ENCODE measurements around the gene KCNAB1.

Gene KCNAB1

GRCh38 chr3:156483426-156483825 is 363.0 kb downstream of the KCNAB1 start:
- no peak for DNase-seq (ENCODE audit: low read depth in 3 of 3, low spot score in 1 of 3)

DNA sequence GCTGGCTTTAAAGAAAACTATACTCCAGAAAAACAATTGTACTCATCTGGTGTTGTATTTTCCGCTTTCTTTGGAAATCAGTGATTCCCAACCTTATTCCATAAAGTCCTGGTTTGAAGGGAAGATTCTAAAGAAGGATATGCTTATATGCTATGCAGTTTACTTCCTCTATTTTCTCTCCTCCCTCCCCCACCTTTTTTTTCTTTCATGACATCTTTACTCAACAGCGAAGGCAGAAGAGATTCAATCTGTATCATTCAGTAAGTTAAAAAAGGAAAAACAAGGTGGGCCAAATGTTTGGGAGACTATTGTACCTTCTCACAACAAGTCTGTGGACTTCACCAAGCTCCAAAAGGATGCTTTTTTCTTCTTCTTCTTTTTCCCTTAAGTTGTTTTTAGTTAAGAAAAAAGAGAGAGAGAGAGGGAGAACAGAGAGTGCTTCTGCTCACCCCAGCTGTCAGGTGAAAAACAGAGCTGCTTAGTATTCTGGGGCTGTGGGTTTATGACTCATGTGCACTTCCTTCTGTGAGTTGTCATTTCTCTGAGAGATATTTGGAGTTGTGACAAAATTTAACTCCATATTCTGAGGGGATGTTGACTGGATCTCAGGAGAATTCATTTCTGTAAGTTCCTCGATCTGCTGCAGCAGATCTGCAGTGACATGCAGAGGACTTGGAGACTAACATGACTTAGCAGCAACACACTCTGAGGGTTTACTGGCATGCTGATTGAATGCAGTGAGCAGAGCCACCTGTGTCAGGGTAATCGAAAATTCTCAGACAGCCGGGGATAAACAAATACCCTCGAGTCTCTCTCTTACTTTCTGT is 363.8 kb downstream of the KCNAB1 start:
- DNase-seq (ENCODE audit: low read depth in 3 of 3, low spot score in 1 of 3) = peak in 1 of 3 donors; percentile 8

DNA sequence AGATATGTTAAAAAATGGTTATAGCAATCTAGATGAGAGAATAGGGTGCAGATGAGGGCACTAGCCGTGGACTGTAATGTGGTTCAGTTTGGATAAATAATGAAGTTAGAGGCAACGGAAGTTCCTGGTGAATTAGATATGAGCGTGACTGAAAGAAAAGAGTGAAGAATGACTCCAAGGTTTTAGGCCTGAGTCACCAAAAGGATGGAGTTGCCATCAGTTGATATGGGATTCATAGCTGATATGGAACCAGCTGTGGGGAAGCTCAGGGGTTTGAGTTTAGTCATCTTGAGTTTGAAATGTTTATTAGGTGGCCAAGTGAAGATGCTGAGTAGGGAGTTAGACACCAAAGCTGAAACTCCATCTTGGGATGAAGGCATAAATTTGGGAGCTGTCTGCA is 368.4 kb downstream of the KCNAB1 start:
- no peak for DNase-seq (ENCODE audit: low read depth in 3 of 3, low spot score in 1 of 3)

DNA sequence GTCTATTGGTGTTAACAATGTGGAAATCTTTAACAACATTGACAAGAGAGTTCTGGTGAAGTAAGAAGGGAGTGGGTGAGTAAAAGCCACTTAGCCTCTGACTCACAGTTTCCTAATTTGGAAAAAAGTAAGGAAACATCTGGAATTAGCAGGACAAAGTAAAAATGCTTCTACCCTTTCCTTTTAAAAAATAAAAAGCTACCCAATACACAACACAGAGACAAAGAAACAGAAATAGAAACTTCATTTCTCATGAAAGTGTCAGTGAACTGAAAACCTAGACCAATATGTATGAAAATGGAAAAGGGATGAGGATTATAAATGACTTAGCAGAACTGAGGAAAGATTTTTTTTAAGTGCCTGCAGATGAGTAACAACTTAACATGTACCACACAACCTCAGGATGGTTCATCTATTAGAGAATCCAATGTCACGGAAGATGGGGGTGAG is 369.1 kb downstream of the KCNAB1 start:
- DNase-seq (ENCODE audit: low read depth in 3 of 3, low spot score in 1 of 3) = no peak

DNA sequence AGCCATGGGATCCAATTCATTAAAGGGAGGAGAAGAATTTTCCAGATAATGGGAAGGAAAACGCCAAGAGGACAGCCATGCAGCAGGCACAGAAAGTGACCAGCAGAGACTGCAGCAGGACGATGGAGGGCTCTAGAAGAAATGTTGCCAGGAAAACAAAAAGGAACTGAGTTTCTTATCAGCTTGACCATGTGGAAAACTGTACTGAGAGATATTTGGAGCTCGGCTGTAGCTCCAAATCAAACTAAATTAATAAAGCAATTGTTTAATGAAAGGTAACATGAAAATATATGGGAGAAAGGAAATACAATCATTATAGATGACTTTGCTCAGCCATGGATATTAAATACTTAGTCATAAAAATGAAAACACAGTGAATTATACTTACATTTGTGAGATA is 370.8 kb downstream of the KCNAB1 start:
- no peak for DNase-seq (ENCODE audit: low read depth in 3 of 3, low spot score in 1 of 3)

DNA sequence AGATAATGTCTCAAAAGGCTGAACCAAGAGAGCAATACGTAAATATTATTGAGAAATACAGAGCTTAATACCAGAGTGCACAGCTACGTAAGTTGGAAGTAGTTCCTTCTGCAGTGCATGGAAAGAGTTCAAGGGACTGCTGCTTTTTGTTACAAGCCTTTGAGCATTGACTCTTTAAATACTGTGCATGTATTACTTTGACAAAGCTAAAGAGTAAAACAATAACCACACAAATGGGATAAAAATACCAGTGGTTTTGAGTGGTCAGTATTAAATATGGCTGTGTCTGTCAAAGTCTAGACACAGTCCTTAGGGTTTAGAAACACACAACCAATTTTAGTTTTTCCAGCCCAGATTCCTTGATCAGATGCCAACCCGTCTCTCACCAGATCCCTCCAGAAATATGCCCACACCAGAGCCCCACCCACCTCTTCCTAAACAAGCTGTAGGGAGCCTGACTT is 372.5 kb downstream of the KCNAB1 start:
- DNase-seq (ENCODE audit: low read depth in 3 of 3, low spot score in 1 of 3) = no peak

- DNase-seq (ENCODE audit: low read depth in 3 of 3, low spot score in 1 of 3) = no peak
These were observed 373.5 kb downstream of the KCNAB1 start for GRCh38 chr3:156493887-156494286.

GRCh38 chr3:156495816-156496215 is 375.4 kb downstream of the KCNAB1 start:
- DNase-seq (ENCODE audit: low read depth in 3 of 3, low spot score in 1 of 3) = no peak

- no peak for DNase-seq (ENCODE audit: low read depth in 3 of 3, low spot score in 1 of 3)
These were observed 376.9 kb downstream of the KCNAB1 start for GRCh38 chr3:156497326-156497725.

GRCh38 chr3:156498307-156498706 is 377.9 kb downstream of the KCNAB1 start:
- DNase-seq (ENCODE audit: low read depth in 3 of 3, low spot score in 1 of 3) = no peak

DNA sequence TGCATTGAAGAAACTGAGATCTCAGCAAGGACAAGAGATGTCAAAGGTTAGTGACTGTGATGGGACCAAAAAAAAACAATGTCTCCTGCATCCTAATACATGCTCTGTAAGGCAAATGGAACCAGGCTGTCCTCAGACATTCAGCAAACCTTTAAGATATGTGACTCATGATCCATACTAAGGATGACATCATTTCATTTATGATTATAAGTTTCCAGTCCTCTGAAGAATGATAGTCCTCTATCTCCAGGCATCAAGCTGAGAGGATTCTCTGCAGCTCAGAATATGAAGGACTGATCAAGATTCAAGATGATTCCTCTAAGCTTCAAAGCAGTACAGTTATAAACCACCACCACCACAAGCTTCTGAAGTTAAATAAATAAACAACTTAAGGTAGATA is 386.9 kb downstream of the KCNAB1 start:
- no peak for DNase-seq (ENCODE audit: low read depth in 3 of 3, low spot score in 1 of 3)

DNA sequence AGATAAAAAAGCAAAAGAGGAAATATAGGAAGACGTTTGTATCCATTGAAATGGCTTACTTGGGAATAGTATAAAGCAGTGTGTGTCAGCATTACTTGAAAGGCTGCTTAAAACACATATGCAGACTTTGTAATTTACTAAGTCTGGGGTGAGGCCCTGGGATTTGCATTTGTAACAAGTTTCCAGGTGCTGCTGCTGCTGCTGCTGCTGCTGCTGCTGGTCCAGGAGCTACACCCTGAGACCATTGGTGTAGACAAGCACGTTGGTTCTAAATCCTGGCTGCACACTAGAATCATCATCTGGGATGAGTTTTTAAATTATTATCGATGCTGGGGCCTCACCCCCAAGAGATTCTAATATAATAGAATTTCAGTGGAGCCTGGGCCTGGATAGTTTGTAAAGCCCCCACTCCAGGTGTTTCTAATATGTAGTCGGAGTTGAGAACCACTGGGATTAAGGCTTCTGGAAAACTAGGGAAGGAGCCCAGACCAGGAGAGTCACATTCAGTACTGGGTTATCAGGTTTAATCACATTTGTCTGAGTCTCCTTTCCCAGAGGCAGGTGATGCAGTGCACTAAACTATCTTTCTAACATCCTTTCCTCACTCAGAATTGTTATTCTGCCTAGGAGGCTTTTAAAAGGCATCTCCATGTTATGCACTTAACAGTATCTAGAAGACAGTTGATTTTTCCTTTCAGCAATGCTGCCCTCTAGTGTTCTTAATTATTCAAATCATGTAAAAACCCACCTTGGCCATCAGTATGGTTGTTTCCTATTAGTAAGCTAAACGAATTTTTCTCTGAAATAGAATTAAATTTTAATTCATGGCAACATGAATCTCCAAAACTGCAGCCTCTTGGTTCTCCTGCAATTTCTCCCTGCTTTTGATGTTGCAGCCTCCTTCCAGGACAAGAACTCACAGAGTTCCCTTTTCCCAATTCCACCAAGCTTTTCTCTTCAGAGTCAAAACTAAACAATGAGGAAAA is 389.1 kb downstream of the KCNAB1 start:
- no peak for DNase-seq (ENCODE audit: low read depth in 3 of 3, low spot score in 1 of 3)

- no peak for DNase-seq (ENCODE audit: low read depth in 3 of 3, low spot score in 1 of 3)
These were observed 391.8 kb downstream of the KCNAB1 start for GRCh38 chr3:156511987-156512677.

- DNase-seq (ENCODE audit: low read depth in 3 of 3, low spot score in 1 of 3) = no peak
These were observed 393.2 kb downstream of the KCNAB1 start for GRCh38 chr3:156513619-156514018.

DNA sequence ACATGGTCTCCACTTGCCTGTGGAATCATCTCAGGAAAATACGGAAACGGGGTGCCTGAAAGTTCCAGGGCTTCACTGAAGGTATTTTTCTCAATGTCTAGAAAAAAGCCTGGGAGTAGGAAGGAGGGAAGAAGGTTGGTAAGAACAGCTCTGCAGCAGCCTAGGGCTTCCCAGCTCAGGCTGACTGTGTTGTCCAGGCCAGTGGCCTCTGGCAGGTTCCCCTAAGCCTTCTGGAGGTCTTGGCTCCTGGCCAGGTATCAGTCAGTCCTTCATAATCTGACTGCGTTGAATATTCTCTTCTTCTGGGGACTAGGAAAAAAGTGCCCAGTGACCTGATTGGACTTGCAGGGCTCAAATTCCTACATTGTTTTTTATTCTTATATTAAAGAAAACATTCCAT is 395.9 kb downstream of the KCNAB1 start:
- no peak for DNase-seq (ENCODE audit: low read depth in 3 of 3, low spot score in 1 of 3)

DNA sequence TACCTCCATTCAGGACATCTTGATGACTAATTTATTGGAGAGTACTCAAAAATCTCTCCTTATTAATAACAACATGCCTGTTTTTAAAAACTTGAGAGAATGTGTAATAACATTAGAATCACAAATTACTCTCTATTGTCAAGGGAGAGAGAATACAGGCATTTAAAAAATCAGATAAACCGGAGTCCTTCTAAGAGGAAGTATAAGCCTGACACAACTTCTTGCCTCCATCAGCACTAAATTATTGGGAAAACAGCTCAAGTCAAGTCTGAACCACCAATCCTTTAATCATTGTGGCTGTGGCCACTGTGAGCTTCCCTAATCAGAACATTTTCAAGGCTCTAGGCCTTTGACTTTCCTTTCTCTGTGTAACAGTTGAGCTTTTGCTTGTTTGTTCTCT is 396.6 kb downstream of the KCNAB1 start:
- DNase-seq (ENCODE audit: low read depth in 3 of 3, low spot score in 1 of 3) = no peak

DNA sequence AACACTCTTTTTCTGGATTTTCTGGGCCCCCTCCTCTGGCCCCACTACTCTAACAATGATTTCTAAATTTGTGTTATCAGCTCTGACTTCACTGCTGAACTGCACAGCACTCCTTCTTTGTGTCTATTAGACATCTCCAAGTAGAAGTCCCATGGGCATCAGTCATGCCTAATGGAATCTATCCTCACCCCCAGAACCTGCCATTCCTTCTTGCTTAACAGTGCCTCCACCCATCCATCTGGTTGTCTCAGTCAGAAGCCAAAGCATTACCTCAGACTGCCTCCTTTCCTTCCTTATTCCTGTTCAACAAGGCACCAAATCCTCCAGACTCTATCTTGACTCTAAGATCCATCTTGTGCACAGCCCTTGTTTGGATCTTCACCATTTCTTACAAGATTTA is 398.3 kb downstream of the KCNAB1 start:
- DNase-seq (ENCODE audit: low read depth in 3 of 3, low spot score in 1 of 3) = no peak

- no peak for DNase-seq (ENCODE audit: low read depth in 3 of 3, low spot score in 1 of 3)
These were observed 399.4 kb downstream of the KCNAB1 start for GRCh38 chr3:156519758-156520162.

GRCh38 chr3:156522673-156523072 is 402.3 kb downstream of the KCNAB1 start:
- DNase-seq (ENCODE audit: low read depth in 3 of 3, low spot score in 1 of 3) = no peak

- no peak for DNase-seq (ENCODE audit: low read depth in 3 of 3, low spot score in 1 of 3)
These were observed 405.4 kb downstream of the KCNAB1 start for GRCh38 chr3:156525808-156526207.

DNA sequence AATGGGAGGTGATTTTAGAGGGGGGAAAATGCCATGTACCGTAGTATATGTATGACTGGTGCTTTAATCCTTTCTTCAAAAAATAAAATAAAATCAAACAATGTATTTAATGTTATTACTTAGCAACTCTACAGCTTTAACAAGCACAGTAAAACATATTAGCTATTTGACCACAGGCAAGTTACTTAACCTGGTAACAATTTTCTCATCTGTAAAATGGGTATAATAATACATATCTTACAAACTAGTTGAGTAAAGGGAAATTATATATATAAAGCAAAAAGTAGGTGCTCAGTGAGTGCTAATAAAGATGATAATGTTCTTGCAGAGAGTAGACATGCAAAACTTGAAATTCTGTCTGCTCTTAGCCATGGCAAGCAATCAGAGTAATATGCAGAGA is 406.7 kb downstream of the KCNAB1 start:
- DNase-seq (ENCODE audit: low read depth in 3 of 3, low spot score in 1 of 3) = no peak
